Osteocyte (in vitro differentiated cells): Measurements from ENCODE around the gene CCNQ. TPM values are rescaled to one million over a fixed set of nuclear protein-coding genes. Genes with fewer than 3 reads are reported as not detected.

ENCODE experiments used
- DNase-seq: peaks from one replicate; pipeline ENCODE4 v3.0.0; 2021; ENCODE audit warnings: mixed read lengths; ENCODE audit not compliant: unreplicated experiment; ENCODE audit errors: extremely low spot score
- H3K27ac Mint-ChIP-seq: one replicate; pipeline ENCODE4 v1.8.0; 2021; ENCODE audit warnings: mild to moderate bottlenecking, mixed read lengths; ENCODE audit not compliant: unreplicated experiment
- H3K27me3 Mint-ChIP-seq: one replicate; pipeline ENCODE4 v1.8.0; 2021; ENCODE audit warnings: mixed read lengths; ENCODE audit not compliant: unreplicated experiment
- H3K36me3 Mint-ChIP-seq: one replicate; pipeline ENCODE4 v1.8.0; 2021; ENCODE audit warnings: mixed read lengths; ENCODE audit not compliant: unreplicated experiment
- H3K4me1 Mint-ChIP-seq: one replicate; pipeline ENCODE4 v1.8.0; 2021; ENCODE audit warnings: mixed read lengths; ENCODE audit not compliant: unreplicated experiment
- H3K4me3 Mint-ChIP-seq: one replicate; pipeline ENCODE4 v1.8.0; 2021; ENCODE audit warnings: mild to moderate bottlenecking, moderate library complexity, mixed read lengths; ENCODE audit not compliant: unreplicated experiment
- H3K9me3 Mint-ChIP-seq: one replicate; pipeline ENCODE4 v1.8.0; 2021; ENCODE audit warnings: mixed read lengths; ENCODE audit not compliant: unreplicated experiment
- CTCF ChIP-seq: fragments of 200-600 bp; sonication (generic); IDR thresholded peaks from 2 replicates; pipeline ENCODE4 v1.5.0; 2021; ENCODE audit warnings: antibody characterized with exemption, mild to moderate bottlenecking, moderate library complexity
- long read RNA-seq: library from polyadenylated mRNA; unstranded; transcript quantifications from one replicate; pipeline ENCODE4 v2.0.0, GENCODE V29; 2021
- total RNA-seq: library from RNA; stranded (reverse); gene quantifications from 2 replicates; pipeline ENCODE4 v1.2.1, GENCODE V29; 2021

CCNQ gene
- 16.0 and 18.8 TPM in 2 replicates for total RNA-seq
- long read RNA-seq = 0 reads

GRCh38 chrX:153598541-153599191, at the start of gene CCNQ:
TSS of gene CCNQ (minus strand) at chrX:153599139. CDS start at chrX:153599073, 66 bp downstream.
- Mint-ChIP-seq H3K27ac (peak within 1 kb of the TSS; percentile 14), H3K4me3 (peak within 1 kb of the TSS; percentile 80), H3K27me3 (no peaks in the 10 kb centered on the region), H3K9me3 (peaks cover 8% of the 10 kb centered on the region), H3K36me3 (peaks cover 6% of the 10 kb centered on the region), H3K4me1 (peaks cover 10% of the 10 kb centered on the region)
- TF ChIP-seq CTCF = no peak
- no peak for DNase-seq

- no peak for TF ChIP-seq CTCF
- Mint-ChIP-seq H3K4me1 (peaks cover 7% of the 10 kb centered on the region), H3K27ac (no peak overlapping the region), H3K4me3 (no peak overlapping the region), H3K9me3 (no peaks in the 10 kb centered on the region), H3K27me3 (peaks cover 23% of the 10 kb centered on the region), H3K36me3 (no peaks in the 10 kb centered on the region)
- no peak for DNase-seq
Observed at GRCh38 chrX:153647461-153648357, 48.8 kb upstream of the CCNQ start.

DNA sequence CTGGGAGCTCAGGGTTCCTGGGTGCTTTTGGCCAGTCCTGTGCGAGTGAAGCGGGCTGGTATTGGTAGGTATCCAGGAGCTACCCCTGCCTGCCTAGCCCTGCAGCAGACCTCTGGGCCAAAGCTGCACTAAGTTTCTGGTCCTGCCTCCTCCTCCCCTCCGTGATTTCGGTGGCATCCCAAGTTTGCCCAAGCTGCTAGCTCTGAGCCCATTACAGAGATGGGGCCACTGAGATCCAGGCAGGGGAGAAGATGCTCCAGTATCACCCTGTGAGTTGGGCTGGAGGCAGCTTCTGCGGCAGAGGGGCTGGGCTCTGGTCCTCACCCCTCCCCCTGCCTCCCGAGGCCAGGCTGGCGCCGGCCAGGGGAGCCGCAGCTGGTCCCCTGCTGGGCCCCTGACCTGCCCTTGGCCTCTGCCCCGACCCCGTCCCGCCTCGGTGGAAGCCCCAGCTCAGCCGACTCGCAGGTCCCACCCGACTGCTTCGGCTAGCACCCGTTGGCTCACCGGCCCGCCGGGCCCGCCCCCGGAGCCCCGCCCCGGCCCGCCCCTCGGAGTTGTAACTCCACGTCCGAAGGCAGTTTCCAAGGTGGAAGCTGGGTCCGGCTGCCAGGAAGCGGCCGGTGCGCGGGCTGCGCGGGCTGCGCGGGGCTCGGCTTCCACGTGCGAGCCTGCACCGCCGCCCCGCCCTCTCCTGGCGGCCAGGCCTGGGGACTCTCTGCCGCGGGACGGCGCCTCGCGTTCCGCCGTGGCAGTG, 47.9 kb upstream of the CCNQ start, which contains the start of gene DUSP9:
Gene DUSP9, plus strand, starts transcription at position 584 of the 754 bp plus-strand sequence. CDS start 751 bp downstream, outside the sequence.
- no peak for DNase-seq
- no peaks in the 10 kb centered on the region for H3K9me3 Mint-ChIP-seq
- no peak for TF ChIP-seq CTCF
- H3K27me3 Mint-ChIP-seq = peaks cover 25% of the 10 kb centered on the region
- no peak within 1 kb of the TSS for H3K4me3 Mint-ChIP-seq
- no peak within 1 kb of the TSS for H3K27ac Mint-ChIP-seq
- no peaks in the 10 kb centered on the region for H3K36me3 Mint-ChIP-seq
- H3K4me1 Mint-ChIP-seq = peaks cover 8% of the 10 kb centered on the region

DNA sequence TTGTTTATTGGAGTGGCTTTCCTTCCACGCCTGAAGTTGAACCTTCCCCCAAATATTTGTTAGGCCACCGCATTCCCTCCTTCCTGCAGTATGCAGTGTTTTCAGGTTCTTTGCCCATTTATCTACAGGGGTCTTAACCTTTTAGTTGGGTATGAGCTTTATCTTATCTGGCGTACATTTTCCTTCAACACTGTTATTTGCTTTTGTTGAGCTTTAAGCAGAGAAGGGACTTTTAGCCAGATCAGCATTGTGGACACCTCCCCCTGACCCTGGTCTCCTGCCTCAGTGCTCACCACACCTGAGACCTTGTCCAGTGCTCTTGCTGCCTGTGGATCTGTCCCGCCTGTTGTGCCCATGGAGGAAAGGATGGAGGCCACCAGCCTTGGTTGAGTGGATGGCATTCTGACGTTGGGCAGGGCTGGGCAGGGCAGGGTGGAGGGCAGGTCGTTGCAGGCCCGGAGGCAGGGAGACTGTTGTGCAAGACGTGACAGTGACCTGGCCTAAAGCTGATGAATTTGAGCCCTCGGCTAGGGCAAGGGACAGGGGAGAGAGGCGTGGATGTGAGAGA, 47.1 kb upstream of the CCNQ start:
- Mint-ChIP-seq H3K9me3 (no peaks in the 10 kb centered on the region), H3K36me3 (no peaks in the 10 kb centered on the region), H3K27me3 (peaks cover 29% of the 10 kb centered on the region), H3K4me1 (peaks cover 8% of the 10 kb centered on the region), H3K27ac (no peak overlapping the region), H3K4me3 (no peak overlapping the region)
- TF ChIP-seq CTCF = no peak
- no peak for DNase-seq
